ENCODE results near the gene ADAM22.
"Not testable (repeated sequence)": the region's sequence is repeated elsewhere in the genome, so short reads cannot be mapped to it uniquely, and the experiment has no call there.

The ADAM22 gene

GRCh38 chr7:87933953-87934698 lies at the start of gene ADAM22:
ADAM22 (plus strand) TSS chr7:87934251; CDS start chr7:87934466, 215 bp downstream.
- peak; percentile 79 for DNase-seq

GRCh38 chr7:87885018-87885417 lies 49.0 kb upstream of the ADAM22 start:
- DNase-seq, result no peak

DNA sequence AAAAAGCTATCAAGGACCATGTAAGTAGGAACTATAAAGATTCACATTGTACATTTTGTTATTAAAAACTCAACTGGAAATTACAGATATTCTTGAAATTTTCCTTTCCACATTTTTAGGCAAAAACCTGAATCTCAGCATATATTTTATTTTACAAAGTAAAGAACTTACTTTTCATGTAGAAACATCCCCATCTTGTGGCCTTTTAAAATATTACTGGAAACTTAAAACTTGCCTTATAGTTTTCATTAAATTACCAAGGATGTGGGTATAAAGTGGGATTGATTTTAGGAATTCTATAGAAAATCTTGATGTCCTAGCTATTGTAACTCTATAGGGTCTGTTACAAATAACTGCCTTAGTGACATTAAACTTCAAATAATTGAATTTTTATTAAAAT lies 47.2 kb upstream of the ADAM22 start:
- no peak for DNase-seq

DNA sequence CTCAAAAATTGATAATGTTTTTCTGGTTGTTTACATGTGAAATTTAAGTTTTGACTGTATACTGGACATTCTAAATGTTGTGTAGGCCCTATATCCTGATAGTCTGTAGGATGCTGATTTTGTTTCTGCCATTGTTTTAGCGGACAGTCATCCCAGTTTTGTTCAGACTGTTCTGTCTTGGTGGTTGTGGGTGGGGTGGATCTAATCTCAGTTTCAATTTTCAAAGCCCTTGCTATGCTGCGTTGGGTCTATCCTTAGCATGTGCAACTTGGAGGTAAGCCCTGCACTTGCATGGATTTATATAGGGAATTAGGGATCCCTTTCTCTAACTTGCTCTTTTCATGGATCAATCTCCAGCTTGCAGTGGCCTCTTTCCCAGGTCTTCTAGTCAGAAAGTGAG lies 38.7 kb upstream of the ADAM22 start:
- DNase-seq, result no peak

GRCh38 chr7:87899255-87899654 lies 34.8 kb upstream of the ADAM22 start:
- no peak for DNase-seq

DNA sequence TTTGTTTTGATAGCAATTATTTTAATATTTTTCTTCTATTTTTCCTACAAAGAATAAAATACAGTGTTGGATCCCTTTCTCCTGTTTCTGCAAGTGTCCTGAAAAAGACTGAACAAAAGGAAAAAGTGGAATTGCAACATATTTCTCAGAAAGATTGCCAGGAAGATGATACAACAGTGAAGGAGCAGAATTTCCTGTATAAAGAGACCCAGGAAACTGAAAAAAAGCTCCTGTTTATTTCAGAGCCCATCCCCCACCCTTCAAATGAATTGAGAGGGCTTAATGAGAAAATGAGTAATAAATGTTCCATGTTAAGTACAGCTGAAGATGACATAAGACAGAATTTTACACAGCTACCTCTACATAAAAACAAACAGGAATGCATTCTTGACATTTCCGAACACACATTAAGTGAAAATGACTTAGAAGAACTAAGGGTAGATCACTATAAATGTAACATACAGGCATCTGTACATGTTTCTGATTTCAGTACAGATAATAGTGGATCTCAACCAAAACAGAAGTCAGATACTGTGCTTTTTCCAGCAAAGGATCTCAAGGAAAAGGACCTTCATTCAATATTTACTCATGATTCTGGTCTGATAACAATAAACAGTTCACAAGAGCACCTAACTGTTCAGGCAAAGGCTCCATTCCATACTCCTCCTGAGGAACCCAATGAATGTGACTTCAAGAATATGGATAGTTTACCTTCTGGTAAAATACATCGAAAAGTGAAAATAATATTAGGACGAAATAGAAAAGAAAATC lies 26.7 kb upstream of the ADAM22 start:
- DNase-seq, result not testable (repeated sequence)

DNA sequence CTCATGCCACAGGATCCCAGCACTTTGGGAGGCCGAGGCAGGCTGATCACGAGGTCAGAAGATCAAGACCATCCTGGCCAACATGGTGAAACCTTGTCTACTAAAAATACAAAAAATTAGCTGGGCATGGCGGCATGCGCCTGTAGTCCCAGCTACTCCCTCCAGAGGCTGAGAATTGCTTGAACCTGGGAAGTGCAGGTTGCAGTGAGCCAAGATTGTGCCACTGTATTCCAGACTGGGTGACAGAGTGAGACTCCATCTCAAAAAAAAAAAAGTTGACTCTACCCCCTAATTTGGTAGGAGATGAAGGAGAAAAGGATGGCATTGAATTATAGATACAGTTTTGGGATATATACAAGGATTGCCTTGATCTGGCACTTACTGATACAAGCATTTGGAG lies 25.2 kb upstream of the ADAM22 start:
- DNase-seq, result not testable (repeated sequence)

DNA sequence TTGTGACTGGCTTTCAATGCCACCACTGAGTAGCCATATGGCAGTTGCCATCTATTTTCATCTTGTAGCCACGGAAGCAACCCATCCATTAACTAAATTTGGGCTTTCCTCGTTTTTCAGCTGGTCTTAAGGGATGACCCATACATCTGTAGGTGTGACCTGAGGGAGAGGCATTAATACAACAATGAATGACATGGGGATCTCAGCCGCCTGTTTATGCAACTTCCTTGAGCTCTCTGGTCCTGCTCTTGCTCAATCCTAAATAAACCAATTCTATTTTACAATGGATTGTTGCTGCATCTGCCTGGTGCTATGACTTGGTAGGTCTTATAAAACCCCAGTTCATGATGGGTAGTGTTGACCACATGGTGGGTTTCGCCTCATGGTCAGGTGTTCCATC lies 21.9 kb upstream of the ADAM22 start:
- no peak for DNase-seq

DNA sequence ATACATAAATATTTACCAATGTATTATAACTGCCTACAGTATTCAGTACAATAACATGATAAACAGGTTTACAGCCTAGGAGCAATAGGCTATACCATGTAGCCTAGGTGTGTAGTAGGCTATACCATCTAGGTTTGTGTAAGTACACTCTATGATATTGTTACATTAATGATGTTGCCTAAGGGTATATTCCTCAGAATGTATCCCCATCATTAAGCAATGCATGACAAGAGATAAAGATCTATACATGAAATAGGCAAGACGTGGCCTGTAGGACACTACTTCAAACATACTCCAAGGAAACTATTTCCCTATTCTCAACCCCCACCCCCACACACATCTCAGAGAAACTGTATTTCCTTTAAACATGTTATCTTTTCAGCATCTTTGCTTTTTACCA lies 15.3 kb upstream of the ADAM22 start:
- DNase-seq, result no peak

- DNase-seq, result no peak
Measured at GRCh38 chr7:87919875-87920274, 14.2 kb upstream of the ADAM22 start.

- no peak for DNase-seq
Measured at GRCh38 chr7:87920578-87920977, 13.5 kb upstream of the ADAM22 start.

DNA sequence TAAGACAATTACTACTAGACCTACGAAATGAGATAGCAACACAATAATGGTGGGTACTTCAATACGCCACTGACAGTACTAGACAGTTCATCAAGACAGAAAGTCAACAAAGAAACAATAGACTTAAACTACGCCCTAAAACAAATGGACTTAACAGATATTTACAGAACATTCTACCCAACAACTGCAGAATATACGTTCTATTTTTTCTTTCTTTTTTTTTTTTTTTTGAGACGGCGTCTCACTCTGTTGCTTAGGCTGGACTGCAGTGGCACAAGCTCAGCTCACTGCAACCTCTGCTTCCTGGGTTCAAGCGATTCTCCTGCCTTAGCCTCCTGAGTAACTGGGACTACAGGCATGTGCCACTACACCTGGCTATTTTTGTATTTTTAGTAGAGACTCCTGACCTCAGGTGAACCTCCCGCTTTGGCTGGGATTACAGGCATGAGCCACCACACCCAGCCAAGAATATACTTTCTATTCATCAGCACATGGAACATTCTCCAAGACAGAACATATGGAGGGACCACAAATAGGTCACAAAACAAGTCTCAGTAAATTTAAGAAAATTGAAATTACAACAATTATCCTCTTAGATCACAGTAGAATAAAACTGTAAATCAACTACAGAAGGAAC lies 11.2 kb upstream of the ADAM22 start:
- not testable (repeated sequence) for DNase-seq

- DNase-seq, result no peak
Measured at GRCh38 chr7:87926581-87927461, 7.2 kb upstream of the ADAM22 start.

- DNase-seq, result no peak
Measured at GRCh38 chr7:87933605-87933952, 472 bp upstream of the ADAM22 start.

DNA sequence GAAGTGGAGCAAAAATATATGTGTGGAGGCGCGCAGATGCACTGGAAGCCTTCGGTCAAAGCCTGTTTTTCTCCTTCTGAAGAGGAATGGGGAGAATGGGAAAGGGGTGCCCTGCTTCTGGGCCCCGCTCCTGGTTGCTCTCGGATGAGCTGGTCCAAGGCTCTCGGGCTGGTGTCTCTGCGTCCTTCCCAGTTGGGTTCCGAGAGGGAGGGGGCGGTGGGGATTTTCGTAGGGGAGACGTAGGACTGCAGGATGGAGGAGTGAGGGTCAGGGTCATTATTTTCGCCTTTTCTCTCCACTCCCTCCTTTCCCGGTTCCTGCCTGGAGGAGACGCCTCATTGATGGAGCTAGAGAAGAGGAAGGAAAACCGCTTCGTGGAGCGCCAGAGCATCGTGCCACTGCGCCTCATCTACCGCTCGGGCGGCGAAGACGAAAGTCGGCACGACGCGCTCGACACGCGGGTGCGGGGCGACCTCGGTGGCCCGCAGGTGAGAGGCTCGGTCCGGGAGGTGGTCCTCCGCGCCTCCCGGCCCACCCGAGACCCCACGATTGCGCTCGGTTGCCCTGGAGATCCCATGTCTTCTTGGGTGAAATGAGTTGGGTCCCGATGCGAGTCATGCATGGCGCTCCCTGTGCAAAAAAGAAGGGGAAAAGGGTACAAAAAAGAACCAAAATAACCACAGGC lies 790 bp downstream of the ADAM22 start:
- DNase-seq, result peak; percentile 18

- no peak for DNase-seq
Measured at GRCh38 chr7:87935384-87935706, 1.3 kb downstream of the ADAM22 start.

DNA sequence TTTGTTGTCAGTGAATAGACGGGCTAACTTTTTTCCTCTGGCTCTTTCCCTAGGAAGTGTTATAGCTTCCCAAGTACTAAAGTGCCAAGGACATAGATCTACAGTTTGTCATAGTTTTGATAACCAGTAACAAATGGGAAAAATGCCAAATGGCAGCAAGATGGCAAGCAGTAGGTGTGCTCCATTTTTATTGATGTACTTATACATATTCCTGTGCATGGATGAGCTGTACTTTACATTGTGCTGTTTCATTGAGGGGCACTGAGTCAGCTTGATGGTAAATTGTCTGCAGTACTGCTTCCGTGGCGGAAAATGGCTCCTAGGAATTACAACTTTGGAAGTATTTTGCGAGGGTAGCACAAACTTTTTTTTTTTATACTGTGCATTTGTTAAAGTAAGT lies 7.1 kb downstream of the ADAM22 start:
- no peak for DNase-seq

DNA sequence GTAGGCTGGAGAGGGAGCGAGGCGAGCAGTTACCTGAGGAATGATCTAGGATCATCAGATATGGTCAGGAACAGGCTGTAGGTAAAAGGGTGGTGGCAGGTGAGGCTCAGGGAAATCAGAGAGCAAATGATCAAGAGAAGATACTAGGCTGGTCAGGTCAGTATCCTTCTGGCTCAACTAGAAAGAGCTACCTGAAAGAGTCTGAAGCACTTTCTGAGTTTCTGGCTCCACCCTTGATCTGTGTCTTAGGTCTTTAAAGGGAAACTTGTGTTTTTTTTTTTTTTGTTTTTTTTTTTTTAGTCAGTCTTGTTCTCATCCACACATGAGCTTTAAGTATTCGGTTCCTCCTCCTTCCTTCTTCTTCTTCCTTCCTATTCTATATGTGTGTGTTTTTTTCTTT lies 10.5 kb downstream of the ADAM22 start:
- no peak for DNase-seq

DNA sequence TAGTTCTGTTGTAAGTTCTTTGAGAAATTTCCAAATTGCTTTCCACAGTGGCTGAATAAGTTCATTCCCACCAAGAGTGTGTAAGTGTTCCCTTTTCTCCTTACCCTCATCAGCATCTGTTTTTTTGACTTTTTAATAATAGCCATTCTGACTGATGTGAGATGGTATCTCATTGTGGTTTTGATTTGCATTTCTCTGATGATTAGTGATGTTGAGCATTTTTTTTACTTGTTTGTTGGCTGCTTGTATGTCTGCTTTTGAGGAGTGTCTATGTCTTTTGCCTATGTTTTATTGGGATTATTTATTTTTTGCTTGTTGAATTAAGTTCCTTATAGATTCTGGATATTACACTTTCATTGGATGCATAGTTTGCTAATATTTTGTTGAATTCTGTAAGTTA lies 11.9 kb downstream of the ADAM22 start:
- not testable (repeated sequence) for DNase-seq

- no peak for DNase-seq
Measured at GRCh38 chr7:87948371-87948770, 14.3 kb downstream of the ADAM22 start.

- DNase-seq, result no peak
Measured at GRCh38 chr7:87959336-87959735, 25.3 kb downstream of the ADAM22 start.

DNA sequence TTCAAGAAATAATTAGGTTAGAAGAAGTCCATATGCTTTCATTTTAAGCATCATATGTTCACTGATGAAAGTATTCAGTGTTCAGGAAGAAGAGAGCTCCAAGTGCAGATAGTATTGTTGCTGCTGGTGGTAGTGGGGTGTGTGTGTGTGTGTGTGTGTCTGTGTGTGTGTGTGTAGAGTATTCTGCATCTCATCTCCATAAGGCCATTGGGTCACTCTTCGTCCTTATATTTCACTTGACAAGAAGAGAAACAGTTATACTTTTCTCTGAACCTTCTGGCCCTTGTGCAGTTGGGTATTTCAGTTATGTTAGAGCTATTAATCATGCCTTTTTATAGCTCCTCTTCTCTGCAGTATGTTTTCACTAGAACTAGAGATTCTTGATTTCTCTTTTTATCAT lies 26.2 kb downstream of the ADAM22 start:
- no peak for DNase-seq

DNA sequence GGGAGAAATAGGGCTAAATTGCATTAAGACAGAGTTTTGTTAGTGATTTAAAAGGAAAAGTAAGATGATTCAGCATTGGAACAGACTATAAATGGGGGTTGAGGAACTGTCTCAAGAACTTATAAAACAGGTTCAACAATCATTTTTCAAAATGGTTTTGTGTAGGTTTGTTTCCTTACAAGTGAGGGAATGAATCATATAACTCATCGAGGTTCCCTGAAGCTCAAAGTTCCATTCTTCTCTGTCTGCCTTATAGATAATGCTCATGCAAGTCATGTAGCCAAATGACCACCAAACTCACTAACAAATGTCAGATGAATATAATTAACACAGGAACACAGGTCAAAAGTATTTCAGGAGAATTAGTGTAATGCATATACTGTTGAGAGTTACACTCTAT lies 27.7 kb downstream of the ADAM22 start:
- no peak for DNase-seq

Data from activated naive CD4-positive, alpha-beta T cell treated with anti-CD3 and anti-CD28 coated beads, Interleukin-2, amount 50 U/mL, for 16 hours (primary cell).